GM18867 (cell line): Measurements from ENCODE around the gene IL34.
"Not testable (repeated sequence)": the region's sequence is repeated elsewhere in the genome, so short reads cannot be mapped to it uniquely, and the experiment has no call there.

Experiments
- ATAC-seq: cut with Tn5 transposase; IDR thresholded peaks from one replicate; pipeline ENCODE4 v1.9.1; 2021; ENCODE audit warnings: mild to moderate bottlenecking, moderate library complexity; ENCODE audit not compliant: unreplicated experiment

IL34 gene

DNA sequence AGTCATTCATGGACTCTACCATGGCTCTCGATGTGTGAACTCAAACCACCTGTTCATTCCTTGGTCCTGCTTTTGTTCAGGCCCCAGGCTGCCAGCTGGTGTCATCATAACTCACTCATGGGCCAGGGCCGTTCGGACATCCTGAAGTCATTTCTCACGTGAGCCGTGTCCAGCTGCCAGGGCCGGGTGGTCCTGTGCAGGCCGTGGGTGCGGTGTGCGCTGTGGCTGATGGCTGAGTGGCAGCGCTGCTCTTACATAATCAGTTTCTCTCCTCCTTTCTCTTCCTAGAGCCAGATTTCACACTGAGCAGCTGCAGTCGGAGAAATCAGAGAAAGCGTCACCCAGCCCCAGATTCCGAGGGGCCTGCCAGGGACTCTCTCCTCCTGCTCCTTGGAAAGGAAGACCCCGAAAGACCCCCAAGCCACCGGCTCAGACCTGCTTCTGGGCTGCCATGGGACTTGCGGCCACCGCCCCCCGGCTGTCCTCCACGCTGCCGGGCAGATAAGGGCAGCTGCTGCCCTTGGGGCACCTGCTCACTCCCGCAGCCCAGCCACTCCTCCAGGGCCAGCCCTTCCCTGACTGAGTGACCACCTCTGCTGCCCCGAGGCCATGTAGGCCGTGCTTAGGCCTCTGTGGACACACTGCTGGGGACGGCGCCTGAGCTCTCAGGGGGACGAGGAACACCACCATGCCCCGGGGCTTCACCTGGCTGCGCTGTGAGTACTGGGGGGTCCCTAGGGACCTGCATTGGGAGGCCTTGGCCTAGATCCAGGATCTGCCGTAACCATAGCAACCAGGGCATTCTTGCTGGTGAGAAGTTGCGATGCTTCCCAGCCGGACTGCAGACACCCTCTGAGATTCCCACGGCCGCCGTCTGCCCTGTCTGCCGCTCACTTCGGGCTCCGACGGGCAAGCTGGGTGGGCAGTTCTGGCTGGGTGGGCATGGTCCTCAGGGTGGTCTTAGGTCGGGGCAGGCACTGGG lies at the start of gene IL34:
IL34 (plus strand) TSS at position 300 of the 982 bp plus-strand sequence; CDS start at position 689, 389 bp downstream.
- no peak for ATAC-seq

DNA sequence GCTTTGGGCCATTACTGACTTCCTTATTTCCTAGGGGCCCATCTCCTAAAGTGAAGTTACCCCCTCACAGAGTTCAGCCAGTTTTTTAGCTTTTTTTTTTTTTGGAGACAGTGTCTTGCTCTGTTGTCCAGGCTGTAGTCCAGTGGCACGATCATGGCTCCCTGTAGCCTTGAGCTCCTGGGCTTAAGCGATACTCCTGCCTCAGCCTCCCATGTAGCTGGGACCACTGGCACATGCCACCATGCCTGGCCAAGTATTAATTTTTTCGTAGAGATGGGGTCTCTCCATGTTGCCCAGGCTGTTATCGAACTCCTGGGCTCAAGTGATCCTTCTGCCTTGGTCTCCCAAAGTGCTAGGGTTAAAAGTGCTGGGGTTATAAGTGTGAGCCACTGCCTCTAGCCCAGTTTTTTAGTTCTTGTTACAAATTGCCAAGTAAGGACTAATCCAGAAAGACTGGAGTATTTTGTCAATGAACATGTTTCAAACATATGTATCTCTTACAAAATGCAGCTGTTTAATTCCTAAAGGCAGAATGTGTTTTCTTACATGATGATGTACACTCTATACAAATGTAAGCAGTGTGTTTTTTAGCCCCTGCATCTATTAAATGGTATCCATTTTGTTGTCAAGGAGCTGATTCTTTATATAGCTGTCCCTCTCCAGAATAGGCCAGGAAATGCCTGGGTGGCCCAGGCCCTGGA lies 49.1 kb upstream of the IL34 start:
- no peak for ATAC-seq

GRCh38 chr16:70598937-70599503 lies 47.3 kb upstream of the IL34 start:
- ATAC-seq = no peak

DNA sequence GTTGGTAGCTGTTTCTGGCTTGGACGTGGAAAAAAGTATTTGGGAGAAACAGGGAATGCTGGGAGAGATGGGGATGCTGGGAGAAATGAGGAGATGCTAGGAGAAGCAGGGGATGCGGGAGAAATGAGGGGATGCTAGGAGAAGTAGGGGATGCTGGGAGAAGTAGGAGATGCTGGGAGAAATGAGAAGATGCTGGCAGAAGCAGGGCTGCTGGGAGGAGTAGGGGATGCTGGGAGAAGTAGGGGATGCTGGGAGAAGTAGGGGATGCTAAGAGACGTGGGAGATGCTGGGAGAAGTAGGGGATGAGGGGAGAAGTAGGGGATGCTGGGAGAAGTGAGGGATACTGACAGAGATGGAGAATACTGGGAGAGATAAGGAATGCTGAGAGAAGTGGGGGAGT lies 45.6 kb upstream of the IL34 start:
- ATAC-seq = no peak

- ATAC-seq = no peak
Observed at GRCh38 chr16:70601576-70602575, 44.5 kb upstream of the IL34 start.

DNA sequence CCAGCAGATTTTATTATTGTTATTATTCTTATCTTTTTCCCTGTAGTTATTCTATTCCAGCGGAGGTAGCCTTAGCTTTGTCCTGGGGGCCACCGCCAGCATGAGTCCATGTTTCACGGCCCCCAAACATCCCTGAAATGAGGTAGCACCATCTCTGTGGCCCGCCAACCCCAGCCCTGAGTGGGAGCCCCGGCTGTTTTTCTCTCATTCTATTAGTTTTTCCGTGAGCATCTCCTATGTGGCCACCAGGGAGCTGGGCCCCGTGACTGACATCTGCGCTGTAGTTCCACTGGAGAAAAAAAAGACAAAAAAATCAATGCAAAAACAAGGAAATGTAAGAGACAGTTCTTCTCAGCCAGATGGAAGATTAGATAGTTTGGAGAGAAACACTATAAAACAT lies 43.5 kb upstream of the IL34 start:
- ATAC-seq = no peak

- no peak for ATAC-seq
Observed at GRCh38 chr16:70604407-70605282, 41.7 kb upstream of the IL34 start.

DNA sequence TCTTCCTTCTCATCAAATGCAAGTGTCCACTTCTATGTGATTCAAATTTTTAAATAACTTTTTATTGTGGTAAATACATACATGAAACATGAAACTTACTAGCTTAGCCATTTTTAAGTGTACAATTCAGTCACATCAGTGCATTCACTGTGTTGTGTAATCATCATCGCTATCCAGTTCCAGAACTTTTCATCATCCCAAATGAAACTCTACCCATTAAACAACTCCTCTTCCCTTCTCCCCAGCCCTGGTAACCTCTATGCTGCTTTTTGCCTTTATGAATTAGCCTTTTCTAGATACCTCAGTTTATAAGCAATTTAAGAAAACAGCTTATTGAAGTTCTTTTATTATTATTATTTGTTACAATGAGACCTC lies 41.1 kb upstream of the IL34 start:
- no peak for ATAC-seq

- ATAC-seq = no peak
Observed at GRCh38 chr16:70608521-70608920, 37.8 kb upstream of the IL34 start.

GRCh38 chr16:70610273-70611223 lies 35.8 kb upstream of the IL34 start:
- ATAC-seq = no peak

GRCh38 chr16:70611224-70611598 lies 35.1 kb upstream of the IL34 start:
- ATAC-seq = no peak

GRCh38 chr16:70611785-70612303 lies 34.5 kb upstream of the IL34 start:
- no peak for ATAC-seq

DNA sequence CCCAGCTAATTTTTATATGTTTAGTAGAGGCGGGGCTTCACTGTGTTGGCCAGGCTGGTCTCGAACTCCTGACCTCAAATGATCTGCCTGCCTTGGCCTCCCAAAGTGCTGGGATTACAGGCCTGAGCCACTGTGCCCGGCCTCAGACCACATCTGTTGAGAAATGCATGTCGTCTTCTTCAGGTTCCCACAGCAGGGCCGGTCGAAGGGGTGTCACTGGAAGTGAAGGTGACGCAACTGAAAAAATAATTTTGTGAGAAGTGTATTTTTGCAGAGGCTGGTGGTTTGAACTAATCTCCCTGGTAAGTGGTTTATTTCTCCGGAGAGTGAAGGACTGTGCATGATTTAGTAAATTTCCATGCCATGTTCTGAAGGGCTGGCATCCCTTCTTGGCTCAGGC lies 33.4 kb upstream of the IL34 start:
- ATAC-seq = no peak

DNA sequence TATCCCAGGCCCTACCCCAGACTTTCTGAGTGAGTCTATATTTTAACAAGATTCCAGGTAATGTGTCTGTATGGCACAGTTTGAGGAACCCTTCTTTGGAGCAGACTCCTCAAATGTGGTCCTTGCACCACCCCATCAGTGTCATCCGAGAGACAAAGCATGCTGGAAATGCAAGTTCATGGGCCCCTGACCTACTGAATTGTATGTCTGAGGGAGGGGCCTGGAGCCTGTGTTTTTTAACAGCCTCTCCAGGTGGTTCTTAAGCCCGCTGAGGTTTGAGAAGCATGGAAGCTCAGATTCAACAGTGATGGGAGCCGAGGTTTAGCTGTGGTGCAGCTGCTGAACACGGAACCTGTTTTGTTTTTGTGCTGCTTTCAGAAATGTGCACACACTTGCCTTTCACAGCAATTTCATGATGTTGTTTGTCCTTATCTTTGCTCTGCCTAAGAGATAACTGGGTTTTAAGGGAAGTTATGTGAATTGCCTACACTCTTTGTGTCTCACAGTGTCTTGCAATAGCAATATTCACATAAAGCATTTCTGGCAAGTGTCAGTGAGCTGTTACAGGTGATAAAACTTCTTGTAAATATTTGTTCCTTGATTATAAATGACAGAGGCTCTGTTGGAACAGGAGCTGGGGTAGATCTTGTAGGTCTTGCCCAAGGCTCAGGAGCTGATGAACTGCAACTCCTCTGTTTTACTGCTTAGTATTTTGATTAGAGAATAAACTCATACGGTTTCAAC lies 32.0 kb upstream of the IL34 start:
- ATAC-seq = no peak

DNA sequence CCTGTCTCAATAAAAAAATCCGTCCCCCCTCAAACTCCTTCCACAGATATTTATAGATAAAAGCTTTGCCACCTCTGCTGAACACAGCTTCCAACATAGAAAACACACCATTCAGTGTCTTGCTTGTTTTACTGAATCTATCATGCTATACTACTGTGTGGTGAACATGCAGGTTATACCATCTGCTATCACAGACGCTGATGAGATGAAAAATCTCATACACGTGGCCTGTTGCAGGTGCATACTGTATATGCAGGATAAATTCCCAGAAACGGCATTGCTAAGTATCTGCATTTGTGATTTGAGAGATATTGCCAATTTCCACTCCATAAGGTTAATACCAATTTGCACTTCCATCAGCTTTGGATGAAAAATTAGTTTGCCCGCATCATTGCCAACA lies 30.4 kb upstream of the IL34 start:
- no peak for ATAC-seq

GRCh38 chr16:70621864-70622263 lies 24.5 kb upstream of the IL34 start:
- not testable (repeated sequence) for ATAC-seq

DNA sequence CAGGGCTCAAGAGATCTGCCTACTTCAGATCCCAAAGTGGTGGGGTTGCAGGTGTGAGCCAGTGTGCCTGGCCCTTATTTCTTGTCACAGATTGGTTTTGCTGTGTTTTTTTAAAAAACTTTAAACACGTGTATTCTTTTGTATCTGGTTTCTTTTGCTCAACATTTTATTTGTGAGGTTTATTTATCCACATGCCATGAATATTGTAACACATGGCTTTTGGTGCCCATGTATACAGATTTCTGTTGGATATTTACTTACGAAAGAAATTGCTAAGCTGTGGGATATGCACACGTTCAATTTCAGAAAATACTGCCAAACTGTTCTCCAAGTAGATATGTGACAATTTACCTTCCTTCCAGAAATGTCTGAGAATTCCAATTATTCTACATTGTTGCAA lies 18.7 kb upstream of the IL34 start:
- ATAC-seq = no peak
